Measurements from ENCODE around the gene TBC1D12.

The TBC1D12 gene

DNA sequence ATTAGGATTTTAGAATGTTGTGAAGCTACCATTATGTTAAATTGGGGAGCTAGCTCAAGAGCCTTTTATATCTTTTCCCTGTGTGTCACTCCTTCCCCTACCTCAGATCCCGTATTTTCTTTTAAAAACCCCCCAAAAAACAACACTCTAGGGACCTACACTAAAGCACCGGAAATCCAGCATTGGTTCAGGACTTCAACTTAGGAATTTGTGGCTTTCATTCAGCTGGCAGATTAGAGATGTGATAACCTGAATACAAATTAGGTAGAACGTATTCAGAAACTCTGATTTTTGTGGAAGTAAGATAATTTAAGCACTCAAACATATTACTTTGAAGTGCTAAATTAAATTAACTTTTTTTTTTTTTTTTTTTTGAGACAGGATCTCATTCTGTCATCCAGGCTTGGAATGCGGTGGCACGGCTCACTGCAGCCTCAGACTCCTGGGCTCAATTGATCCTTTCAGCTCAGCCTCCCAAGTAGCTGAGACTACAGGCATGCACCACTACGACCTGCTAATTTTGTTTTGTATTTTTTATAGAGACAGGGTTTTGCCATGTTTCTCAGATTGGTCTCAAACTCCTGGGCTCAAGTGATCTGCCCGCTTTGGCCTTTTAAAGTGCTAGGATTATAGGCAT lies 6.8 kb downstream of the TBC1D12 start:
- DNase-seq, result no peak

DNA sequence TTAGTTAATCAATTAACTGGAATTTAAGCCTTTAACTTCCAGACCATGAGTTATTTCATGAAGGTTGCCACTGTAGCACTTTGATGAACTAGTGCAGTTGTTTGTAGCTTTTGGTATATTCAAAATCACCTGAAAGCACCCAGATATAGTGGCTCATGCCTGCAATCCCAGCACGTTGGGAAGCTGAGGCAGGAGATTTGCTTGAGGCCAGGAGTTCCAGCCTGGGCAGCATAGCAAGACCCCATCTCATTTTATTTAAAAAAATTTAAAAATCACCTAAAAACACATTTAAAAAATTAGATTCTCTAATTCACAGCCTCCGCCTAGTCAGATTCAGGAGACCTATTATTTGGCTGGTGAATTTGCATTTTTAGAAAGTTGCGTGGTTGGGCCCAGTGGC lies 9.0 kb downstream of the TBC1D12 start:
- DNase-seq, result no peak

DNA sequence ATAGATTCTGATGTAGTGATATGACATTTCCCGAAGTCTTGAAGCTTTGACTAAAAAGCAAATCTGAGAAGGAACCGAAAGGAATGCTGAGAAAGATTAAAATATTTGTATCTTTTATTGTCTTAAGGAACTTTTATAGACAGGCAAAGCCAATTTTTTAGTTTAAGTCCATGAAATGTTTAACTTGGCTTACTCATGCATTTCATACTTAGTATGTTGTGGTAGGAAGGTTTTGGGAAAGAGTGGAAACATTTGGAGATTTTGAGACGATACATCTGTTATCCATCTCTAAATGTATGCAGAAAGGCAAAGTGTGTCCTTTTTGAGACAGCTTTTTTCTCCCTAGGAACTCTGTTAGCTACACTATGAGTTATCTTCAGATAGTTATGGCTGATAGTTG lies 10.1 kb downstream of the TBC1D12 start:
- no peak for DNase-seq

DNA sequence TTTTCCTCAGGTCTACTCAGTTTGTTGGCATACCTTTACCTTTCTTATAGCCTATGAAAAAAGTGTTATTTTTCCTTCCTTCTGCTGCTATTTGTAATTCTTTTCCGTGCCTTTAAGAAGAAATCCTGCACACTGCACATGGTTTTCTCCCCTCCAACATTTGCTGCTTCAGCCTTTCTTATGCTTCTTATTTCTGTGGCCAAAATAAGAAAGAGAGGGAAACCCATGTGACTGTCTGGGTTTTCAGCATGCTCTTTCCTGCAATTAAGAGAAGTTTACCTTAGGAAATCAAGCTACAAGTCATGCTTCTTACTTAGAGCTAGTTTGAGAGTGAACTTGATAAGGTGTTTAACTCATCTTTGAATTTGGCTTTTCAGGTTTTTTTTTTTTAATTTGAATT lies 11.0 kb downstream of the TBC1D12 start:
- no peak for DNase-seq

DNA sequence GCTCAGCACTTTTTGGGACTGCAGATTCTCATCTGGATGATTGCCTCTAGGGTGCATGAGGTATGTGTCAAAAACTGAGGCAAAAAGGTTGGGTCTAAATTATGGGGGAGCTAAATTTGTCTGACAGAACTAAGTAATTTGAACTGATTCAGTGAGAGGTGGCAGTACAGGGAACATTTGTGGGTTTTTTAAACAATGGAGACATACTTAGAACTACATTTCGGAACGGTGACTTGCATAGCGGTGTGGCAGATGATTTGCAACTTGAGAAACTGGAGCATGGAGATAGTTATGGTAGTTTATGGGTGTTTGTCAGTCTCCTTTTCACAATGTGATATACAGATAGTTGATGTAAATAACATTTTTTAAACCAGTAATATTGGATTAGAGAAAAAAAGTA lies 14.6 kb downstream of the TBC1D12 start:
- DNase-seq, result no peak

DNA sequence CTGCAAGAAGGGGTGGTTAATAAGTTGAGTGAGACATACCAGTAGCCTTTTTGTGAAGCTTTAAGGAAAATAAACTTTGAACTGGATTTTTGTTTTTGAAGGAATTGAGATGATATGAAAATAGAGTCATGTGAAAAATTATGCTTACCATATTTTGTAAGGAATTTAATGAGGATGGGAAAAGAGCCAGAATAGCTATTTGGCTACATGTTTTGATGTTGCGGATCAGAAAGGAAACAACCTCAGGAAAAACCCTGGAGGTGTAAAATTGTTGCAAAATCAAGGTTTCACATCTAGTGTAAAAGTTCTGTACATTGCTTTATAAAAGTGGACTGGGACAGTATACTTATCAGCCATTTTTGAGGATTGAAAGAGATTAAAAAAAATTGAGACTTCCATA lies 15.0 kb downstream of the TBC1D12 start:
- no peak for DNase-seq

DNA sequence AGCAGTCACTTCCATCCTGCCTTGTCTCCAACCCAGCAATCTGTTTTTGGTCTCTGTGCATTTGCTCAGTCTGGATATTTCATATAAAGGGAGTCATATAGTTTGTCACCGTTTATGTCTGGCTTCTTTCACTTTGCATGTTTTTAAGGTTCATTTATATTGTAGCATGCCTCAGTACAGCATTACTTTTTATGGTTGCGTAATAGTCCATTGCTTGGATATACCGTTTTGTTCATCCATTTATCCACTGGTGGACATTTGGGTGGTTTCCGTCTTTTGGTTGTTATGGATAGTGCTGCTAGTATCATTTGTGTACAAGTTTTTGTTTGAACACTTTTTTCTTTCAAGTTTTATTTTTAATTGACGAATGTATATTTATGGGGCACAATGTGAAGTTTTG lies 18.2 kb downstream of the TBC1D12 start:
- no peak for DNase-seq

DNA sequence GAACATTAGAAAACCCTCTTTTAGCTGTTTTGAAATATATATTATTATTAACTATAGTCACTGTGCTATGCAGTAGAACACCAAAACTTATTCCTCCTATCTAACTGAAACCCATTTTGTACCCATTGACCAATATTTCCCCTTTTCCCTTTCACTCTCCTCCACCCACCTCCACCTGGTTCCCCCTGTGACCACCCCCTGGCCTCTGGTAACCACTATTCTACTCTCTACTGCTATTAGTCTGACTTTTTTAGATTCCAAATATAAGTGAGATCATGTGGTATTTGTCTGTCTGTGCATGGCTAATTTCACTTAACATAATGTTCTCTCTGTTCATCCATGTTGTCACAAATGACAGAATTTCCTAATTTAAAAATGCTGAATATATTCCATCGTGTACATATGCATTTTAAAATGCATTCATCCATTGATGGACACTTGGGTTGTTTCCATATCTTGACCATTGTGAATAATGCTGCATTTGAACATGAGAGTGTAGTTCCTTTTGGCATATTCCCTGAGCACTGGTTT lies 18.7 kb downstream of the TBC1D12 start:
- DNase-seq, result no peak

DNA sequence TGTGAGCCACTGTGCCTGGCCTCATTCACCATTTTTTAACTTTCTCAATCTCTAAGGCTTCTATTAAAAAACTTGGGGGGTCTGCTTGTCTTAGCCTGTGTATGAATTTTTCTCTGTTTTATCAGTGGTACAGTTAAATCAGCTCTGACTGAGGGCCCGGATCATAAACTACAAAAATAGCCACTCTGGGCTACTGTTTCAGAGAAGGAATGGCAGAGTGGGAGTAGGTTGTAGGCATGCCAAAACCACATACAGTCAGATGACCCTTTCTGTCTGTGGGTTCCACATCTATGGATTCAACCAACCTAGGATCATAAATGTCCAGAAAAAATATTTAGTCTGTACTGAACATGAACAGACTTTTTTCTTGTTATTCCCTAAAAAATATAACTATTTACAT lies 21.3 kb downstream of the TBC1D12 start:
- no peak for DNase-seq

DNA sequence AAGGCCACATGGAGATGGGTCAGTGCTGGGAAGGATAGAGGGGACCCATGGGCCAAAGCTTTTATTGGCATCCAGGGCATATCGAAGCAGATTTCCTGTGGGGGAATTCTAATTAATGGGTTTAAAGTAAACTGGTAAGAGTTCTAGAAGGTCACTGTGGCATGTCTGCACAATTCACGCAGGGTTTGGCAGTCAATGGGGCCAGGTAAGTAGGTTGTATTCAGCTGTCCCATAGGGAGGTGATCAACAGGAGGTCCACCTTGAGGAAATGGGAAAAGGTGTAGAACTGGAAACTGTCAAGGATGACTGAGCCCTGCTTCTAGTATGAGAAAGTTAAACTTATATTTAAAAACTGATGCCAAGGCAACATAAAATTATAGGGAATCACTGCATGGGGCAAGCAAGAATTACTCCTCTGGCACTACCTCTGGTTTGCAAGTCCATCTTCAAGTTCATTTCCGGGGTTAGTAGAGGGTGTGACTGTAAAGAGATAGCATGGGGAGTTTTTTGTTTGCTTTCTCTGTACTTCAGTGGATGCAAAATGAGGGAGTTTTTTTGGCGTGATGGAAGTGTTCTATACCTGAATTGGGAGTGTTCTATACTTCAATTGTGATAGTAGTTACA lies 22.5 kb downstream of the TBC1D12 start:
- DNase-seq, result no peak

DNA sequence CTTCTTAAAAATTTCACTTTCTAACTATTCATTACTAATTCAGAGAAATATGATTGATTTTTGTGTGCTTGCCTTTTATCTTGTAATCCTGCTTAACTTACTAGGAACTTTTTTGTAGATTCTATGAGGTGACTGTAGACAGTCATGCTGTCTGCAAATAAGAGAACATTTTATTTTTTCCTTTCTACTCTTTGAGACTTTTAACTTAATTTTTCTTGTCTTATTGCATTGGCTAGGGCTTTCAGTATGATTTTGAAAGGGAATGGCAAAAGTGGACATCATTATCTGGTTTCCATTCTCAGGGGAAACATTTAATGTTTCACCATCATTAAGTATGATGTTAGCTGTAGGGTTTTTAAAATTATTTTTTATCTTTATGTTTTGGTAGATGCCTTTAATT lies 23.6 kb downstream of the TBC1D12 start:
- no peak for DNase-seq

DNA sequence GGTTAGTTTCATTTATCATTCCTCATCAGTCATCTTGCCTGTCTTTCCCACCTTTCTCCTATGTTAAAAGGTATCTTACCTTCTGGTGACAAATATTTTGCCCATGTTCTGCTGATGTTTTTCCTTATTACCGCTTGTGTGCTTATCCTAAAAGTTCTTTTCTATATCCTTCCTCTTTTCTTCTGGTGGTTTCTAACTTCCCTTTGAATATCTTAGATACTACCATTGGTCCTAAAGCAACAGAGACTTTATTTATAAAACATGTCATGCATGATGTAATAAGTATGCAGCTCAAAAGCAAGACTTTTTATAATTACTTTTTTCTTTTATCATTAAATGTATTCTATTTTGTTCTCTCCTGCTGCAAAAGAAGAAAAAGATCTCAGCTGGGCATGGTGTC lies 24.8 kb downstream of the TBC1D12 start:
- no peak for DNase-seq

DNA sequence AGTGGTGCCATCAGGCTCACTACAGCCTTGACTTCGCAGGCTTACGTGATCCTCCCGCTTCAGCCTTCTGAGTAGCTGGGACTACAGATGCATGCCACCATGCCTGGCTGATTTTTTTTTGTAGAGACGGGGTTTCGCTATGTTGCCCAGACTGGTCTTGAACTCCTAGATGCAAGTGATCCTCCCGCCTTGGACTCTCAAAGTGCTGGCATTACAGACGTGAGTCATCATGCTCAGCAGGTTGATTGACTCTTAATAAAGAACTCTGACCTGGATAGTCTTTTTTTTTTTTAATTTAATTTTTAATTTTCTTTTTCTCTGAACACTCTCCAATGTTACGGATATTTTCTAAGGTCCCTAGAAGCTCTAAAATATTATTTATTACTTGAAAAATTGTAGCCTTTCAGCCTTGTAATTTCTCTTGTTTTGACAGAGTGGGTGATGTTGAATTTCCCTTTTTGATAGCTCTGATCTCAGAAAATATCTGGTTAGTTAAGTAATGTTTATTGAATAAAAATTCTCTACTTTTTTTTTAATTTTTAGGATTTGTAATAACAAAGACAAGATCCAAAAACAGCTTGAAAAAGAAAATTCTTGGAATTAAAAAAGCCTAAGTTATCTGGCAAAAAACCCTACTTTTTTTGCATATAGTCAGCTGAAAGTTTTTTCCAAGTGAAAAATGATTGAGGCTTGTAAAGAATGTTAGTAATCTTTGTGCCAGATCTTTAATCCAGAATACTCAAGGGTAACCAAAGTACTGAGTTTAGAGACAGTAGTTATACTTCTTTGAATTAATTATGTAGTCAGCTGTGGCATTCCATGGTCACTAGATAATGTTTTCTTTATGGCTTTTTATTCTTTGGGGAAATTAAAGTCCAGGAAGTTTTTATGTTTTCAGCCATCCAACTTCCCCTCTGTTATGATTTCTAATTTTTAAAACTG lies 26.7 kb downstream of the TBC1D12 start:
- DNase-seq, result no peak

DNA sequence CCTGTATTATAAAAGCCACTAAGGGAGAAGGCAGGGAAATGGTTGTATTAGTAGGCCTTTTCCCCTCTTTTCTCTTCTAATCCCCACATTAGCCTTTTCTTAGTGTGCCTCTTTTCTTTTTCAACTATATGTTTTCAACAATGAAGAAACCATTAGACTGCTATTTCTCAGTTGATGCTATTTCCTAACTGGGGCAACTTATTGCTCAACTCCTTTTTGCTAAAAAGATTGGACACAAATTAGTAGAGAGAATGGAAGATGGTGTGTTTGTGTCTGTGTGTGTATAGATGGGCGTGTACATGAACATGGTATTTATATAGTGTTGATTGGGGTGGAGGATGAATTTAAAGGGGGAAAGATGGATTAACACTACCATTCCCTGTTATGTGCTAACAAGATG lies 28.4 kb downstream of the TBC1D12 start:
- DNase-seq, result no peak

DNA sequence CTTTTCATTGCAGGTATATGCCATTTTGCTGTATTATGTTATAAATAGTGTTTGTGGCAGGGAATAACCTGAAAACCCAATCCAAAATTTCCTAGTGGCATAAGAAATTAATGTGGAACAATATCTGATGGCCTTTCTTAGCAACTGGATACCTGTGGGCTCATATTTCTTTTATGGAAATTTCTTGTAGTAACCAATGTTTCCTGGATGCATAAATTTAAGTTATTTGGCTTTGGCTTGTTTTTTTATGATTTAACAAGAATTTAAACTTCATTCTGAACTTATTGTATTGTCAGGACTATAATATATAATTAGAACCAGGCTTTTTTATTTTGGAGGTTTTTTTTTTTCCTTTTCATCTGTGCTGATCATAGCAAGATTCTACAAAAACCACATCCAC lies 30.1 kb downstream of the TBC1D12 start:
- DNase-seq, result no peak

DNA sequence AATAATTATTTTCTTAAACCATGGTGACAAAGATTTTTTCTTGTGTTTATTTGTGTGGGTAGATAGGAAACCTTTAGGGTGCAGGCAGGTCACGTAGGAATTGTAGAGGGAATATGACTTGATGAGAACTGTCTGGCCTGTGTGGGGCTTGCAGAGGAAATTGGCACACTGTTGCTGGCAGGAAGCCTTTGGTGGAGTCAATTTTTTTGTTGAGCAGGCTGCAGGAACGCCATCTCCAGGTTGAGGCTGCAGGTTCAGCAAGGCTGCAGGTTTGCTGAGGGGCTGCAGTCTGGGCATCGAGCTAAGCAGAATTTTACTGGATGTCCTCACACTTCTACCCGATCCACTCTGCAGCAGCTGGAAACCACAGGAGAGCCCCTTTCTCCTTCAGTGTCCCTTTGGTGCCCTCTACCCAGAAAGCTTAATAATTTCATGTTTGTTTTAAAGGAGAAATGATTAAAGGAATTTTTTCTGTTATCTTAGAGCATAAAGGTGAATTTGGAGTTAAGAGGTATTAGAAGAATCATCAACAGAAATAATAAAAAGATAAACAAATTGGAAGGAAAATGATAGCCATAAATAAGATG lies 37.0 kb downstream of the TBC1D12 start:
- no peak for DNase-seq

DNA sequence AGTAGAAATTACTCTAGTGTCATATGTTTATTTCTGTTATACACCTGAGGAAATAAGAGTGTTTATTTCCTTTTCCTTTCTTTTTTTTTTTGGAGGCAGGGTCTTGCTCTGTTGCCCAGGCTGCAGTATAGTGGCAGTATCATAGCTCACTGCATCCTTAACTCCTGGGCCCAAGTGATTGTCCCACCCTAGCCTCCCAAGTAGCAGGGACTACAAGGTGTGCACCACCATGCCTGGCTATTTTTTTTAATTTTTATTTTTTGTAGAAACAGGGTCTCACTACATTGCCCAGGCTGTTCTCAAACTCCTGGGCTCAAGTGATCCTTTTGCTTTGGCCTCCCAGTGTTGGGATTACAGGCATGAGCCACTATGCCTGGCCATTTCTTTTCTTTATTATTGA lies 37.8 kb downstream of the TBC1D12 start:
- no peak for DNase-seq

DNA sequence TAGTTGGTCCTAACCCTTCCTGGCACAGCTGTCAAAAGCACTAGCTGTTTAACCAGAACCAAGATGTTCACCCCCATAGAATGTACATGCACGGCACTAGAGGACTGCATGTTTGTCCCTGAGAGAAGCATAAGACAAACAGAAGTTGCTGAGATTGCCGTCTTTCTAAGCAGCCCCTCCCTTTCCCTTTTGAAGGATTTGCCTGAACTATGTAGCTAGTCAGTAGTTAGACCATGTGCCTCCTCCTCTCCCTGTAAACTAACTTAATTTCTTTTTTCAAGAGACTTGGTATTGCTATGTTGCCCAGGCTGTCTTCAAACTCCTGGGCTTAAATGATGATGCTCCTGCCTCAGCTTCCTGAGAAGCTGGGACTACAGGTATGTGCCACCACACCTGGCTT lies 40.7 kb downstream of the TBC1D12 start:
- DNase-seq, result no peak

DNA sequence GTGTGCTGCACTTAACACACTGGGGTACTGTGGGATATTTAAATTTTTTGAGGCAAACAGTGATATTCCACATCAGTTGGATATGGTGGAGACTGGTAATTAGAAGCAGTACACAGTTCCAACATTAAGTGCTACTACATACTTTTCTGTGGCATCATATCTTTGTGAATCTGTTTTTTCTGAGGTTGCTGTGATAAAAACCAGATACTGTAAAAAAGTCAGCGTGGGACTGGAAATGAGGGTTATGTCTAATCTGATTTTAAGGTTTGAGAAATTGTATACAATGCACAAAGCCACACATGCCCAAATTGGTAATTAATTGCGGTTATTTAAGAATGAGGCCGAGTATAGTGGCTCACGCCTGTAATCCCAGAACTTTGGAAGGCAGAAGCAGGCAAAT lies 41.2 kb downstream of the TBC1D12 start:
- DNase-seq, result no peak

DNA sequence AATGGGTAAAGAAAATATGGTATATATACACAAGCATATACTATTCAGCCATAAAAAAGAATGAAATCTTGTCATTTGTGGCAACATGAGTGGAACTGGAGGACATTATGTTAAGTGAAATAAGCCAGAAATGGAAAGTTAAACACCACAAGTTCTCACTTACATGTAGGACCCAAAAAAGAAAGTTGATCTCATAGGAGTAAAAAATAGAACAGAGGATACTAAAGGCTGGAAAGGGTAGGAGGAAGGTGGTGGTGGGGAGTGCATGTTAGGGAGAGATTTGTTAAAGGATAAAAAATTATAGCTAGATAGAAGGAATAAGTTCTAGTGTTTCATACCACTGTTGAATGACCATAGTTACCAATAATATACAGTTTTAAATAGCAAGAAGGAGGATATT lies 48.4 kb downstream of the TBC1D12 start:
- DNase-seq, result no peak

DNA sequence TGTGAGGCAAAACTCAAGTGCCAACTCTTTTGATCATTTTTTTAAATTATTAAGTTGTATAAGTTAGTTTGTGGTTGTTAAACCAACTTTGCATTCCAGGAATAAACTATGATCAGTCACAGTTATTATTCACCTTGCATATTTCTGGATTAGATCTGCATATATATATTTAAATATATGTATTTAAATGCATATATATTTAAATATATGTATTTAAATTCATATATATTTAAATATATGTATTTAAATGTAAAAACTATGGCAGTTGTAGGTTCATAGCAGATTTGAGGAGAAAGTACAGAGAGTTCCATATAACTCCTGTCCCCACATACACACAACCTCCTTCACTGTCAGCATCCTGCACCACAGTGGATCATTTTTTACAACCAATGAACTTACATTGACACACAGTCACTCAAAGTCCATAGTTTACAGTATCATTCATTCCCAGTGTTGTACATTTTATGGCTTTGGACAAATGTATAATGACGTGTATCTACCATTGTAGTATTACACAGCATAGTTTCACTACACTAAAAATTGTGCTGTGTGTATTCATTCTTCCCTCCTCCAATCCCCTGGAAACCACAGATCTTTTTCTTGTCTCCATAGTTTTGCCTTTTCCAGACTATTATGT lies 49.7 kb downstream of the TBC1D12 start:
- no peak for DNase-seq

DNA sequence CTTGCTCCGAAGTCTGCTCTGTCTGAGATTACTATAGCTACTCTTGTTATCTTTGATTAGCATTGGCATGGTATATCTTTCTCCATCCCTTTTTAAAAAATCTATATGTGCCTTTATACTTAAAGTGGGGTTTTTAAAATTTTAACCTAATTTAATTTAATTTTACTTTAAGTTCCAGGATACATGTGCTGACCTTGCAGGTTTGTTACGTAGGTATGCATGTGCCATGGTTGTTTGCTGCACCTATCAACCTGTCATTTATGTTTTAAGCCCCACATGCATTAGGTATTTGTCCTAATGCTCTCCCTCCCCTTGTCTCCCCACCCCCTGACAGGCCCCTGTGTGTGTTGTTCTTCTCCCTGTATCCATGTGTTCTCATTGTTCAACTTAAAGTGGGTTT lies 54.6 kb downstream of the TBC1D12 start:
- no peak for DNase-seq

DNA sequence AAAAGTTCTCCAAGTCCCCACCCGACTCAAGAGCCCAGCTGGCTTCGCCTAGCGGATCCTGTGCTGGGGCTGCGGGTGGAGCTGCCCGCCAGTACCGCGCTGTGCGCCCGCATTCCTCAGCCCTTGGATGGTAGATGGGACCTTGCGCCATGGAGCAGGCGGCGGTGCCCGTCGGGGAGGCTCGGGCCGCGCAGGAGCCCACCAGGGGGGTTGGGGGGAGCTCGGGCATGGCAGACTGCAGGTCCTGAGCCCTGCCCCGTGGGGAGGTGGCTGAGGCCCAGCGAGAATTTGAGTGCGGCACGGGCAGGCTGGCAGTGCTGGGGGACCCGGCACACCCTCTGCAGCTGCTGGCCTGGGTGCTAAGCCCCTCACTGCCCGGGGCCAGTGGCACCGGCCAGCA lies 57.0 kb downstream of the TBC1D12 start:
- no peak for DNase-seq

All from activated naive CD4-positive, alpha-beta T cell treated with Interleukin-2 at 50 U/mL for 16 hours (primary cell).